Measurements from ENCODE around the gene LTBR.

DNA sequence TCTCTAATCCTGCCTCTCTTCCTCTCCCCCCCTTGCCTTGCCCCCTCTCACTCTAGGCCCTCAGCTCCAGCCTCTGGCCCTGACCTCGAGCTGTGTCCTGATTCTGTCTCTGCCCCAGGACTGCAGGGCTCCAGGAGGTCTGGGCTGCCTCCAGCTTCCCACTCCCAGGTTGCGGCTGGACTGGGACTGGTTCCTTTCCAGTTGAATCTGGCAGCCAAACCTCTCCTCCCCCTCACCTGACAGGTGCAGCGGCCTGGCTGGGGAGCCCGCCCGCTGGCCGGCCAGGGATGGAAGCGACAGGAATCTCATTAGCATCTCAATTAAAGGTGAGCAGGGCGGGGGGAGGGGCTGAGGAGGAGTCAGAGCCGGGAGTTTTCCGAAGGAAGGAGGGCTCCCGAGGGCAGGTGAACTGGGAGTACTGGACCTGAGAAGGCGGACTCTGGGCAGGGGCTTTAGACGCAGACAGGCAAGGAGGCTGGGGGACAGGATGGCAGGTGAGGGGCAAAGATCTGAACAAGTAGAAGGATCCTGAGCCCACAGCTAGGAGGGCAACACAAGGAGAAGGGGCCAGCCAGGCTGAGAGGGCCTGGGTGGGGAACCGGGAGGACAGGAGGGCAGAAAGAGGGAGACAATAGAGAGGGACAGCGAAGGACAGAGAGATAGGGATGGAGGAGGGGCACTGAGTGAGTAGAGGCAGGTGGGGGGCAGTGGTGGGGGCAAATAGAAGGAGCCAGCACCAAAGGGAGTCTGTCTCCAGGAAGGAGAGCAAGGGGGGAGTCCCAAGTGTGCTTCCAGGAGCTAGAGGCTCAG, 8.5 kb upstream of the LTBR start, which contains the start of gene SCNN1A:
- TF ChIP-seq POLR2A (IDR thresholded peaks at IDR 0.05; ENCODE audit: low read depth, low read length) = no peak
- TF ChIP-seq, protein P1, sequence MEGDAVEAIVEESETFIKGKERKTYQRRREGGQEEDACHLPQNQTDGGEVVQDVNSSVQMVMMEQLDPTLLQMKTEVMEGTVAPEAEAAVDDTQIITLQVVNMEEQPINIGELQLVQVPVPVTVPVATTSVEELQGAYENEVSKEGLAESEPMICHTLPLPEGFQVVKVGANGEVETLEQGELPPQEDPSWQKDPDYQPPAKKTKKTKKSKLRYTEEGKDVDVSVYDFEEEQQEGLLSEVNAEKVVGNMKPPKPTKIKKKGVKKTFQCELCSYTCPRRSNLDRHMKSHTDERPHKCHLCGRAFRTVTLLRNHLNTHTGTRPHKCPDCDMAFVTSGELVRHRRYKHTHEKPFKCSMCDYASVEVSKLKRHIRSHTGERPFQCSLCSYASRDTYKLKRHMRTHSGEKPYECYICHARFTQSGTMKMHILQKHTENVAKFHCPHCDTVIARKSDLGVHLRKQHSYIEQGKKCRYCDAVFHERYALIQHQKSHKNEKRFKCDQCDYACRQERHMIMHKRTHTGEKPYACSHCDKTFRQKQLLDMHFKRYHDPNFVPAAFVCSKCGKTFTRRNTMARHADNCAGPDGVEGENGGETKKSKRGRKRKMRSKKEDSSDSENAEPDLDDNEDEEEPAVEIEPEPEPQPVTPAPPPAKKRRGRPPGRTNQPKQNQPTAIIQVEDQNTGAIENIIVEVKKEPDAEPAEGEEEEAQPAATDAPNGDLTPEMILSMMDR (IDR thresholded peaks at IDR 0.05; ENCODE audit: extremely low read depth in 1 of 2, insufficient read depth in 1 of 2, low read depth in 1 of 2, low read length in 2 of 2) = no peak
- no peak for TF ChIP-seq MYC (IDR thresholded peaks at IDR 0.05; ENCODE audit: low read depth, low read length)
- TF ChIP-seq FOS (IDR thresholded peaks at IDR 0.05; ENCODE audit: borderline replicate concordance, insufficient read depth, low read length) = no peak
- no peak for TF ChIP-seq GATA2 (IDR thresholded peaks at IDR 0.05; ENCODE audit: insufficient read depth, insufficient read length, low read depth, low read length)
- no peak for TF ChIP-seq POLR2AphosphoS5 (IDR thresholded peaks at IDR 0.05; ENCODE audit: insufficient read depth, low read depth, low read length)
- TF ChIP-seq, protein P2, sequence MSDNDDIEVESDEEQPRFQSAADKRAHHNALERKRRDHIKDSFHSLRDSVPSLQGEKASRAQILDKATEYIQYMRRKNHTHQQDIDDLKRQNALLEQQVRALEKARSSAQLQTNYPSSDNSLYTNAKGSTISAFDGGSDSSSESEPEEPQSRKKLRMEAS (IDR thresholded peaks at IDR 0.05; ENCODE audit: insufficient read depth, insufficient read length) = no peak
- TF ChIP-seq EZH2 (IDR thresholded peaks at IDR 0.05; ENCODE audit: borderline replicate concordance, low read depth, low read length, severe bottlenecking) = no peak

Measured in endothelial cell of umbilical vein (primary cell).